G401 (cell line): Measurements from ENCODE around the gene MAST4. TPM values are rescaled to one million over a fixed set of nuclear protein-coding genes. Genes with fewer than 3 reads are reported as not detected.

Source experiments
- DNase-seq: peaks from one replicate; pipeline ENCODE4 v3.0.0-alpha.2; 2015; ENCODE audit warnings: low spot score
- in situ Hi-C: cut with HindIII; loops from 2 replicates; pipeline ENCODE4 v1.10.0; 2016; ENCODE audit warnings: low sequenced_read_pairs, mixed read lengths
- total RNA-seq: library from RNA; depleted of rRNA; stranded (reverse); fragments of >200 nt; shearing (Covaris generic); gene quantifications from 2 replicates; pipeline ENCODE4 v1.2.3, GENCODE V29; 2014

The MAST4 gene
- total RNA-seq, 1 experiment from 2014 or later: not detected

GRCh38 chr5:66876266-66876807, 280.1 kb downstream of the MAST4 start:
- in situ Hi-C loops: no loop called here
- DNase-seq: no peak

DNA sequence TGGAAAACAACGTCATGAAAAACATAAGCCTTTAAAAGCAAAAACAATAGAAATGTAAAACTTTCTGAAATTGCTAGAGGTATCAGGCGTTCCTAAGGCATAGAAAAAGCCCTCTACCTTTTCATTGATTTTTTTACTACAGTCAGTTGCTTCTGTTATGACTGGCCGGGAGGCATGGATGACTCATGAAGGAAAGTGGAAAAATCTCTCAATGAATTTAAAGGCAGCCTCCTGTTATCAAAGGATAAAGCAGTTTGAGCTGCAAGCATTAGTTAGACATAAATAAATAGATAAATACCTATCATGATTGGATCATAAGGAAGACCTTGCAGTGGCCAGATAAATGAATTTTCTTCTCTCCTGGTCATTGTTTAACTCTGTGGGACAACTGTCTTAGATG, 281.6 kb downstream of the MAST4 start:
- in situ Hi-C loops: no loop called here
- DNase-seq: no peak

DNA sequence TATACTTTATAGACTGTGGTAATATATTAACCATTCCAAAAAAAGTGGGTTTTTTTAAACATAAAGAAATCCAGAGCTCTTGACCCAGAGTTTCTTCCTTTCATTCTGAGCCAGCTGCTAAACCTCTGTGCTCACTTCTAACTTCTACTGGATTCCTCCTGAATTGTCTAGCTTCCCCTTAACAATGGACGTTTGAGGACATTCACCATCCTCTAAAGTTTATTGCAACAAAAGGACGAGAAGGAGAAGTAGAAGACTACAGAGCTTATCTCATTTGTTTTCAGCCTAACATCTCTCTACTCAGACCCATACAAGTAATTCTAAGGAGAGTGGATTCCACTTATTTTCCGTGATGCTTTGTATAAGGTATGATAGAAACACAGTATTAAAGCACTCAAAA, 284.2 kb downstream of the MAST4 start:
- in situ Hi-C loops: no loop called here
- DNase-seq: no peak

- no peak for DNase-seq
- in situ Hi-C loops: no loop called here
Observed at GRCh38 chr5:66881480-66882161, 285.4 kb downstream of the MAST4 start.

- no peak for DNase-seq
- in situ Hi-C loops: no loop called here
Observed at GRCh38 chr5:66882606-66883227, 286.5 kb downstream of the MAST4 start.

DNA sequence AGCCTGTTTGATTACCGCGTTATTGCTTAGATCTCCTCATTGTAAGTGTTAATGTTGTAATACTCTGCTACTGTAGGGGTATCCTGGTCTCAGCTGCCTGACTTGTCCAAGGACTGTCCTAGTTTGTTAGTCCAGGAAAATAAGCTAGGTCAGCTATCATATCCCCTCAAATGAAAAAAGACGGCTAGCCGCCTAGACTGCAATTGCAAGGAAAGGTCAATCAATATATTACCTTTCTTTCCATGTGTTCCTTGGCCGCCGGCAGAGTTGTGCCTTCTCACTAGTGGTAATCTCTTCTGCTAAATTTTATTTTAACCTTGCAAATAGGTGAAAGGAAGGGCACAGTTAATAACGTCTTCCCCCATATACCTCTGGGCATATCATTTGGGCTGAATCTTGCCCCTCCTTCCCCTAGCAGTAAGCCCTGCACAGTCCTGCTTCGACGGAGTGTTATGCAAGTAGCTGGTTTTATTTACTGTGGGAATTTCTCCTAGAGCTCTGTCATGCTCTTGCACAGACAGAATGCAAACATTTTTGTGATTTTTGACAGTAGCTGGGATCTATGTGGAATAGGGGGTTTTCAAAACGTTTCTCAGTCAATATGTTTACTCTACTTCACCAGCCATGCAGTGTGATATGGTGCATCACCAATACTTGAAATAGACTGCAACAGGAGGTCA, 288.5 kb downstream of the MAST4 start:
- in situ Hi-C loops: no loop called here
- no peak for DNase-seq

DNA sequence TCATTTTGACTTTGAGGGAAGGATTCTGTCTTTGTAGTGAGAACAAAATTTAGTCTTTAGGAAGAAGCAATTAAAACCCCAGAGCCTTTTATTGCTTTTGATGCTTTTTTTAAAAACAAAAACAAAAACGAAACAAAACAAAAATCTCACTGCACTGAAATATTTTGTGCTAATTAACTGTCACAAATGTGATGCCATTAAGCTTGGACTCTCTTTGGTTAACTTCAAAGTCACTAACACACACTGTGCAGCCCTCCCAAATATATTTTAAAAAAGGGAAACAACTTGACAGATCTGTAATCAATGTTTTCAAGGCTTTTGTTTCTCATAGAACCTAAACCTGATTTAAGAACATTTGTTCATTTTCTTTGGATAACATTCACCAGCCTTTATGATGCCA, 290.7 kb downstream of the MAST4 start:
- no peak for DNase-seq

GRCh38 chr5:66888613-66889012, 292.4 kb downstream of the MAST4 start:
- in situ Hi-C loops: no loop called here
- no peak for DNase-seq

More for the DNA sequence above, 290.7 kb downstream of the MAST4 start:
- in situ Hi-C loops: no loop called here

- in situ Hi-C loops: no loop called here
- no peak for DNase-seq
Observed at GRCh38 chr5:66889056-66889455, 292.9 kb downstream of the MAST4 start.

- in situ Hi-C loops: no loop called here
Observed at GRCh38 chr5:66889524-66889923, 293.3 kb downstream of the MAST4 start.

DNA sequence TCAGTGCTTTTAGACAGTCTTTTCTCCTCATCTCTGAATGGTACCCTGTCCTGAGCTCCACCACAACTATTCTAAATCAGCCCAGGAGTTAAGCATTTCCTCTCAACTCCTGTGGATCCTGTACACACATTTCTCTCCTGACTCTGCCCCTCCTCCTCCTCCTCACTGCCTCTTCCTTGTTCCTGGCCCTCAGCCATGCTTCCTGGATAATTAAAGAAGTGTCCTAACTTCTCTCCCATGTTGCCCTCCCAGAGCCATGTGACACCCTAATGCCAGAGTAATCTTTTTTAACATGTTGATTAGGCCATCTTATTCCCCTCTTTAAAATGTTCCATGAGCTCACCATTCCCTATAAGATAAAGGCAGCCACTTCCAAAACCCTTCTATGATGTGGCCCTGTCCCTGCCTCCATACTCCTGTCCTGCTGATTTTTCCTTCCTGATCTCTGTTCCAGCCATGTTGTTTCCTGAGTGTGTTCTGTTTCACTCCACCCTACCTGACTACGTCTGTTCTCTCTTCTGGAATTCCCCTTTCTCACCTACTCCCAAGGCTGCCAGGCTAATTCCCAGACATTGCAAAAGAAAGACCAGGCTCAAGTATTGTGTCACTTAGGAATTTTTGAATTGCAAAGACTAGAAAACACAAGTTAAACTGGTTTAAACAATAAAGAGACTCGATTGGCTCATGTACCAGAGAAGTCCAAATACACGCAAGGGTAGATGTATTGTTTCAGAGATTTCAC, 295.2 kb downstream of the MAST4 start:
- DNase-seq: no peak
- in situ Hi-C loops: no loop called here

More at GRCh38 chr5:66889524-66889923, 293.3 kb downstream of the MAST4 start:
- DNase-seq: no peak

DNA sequence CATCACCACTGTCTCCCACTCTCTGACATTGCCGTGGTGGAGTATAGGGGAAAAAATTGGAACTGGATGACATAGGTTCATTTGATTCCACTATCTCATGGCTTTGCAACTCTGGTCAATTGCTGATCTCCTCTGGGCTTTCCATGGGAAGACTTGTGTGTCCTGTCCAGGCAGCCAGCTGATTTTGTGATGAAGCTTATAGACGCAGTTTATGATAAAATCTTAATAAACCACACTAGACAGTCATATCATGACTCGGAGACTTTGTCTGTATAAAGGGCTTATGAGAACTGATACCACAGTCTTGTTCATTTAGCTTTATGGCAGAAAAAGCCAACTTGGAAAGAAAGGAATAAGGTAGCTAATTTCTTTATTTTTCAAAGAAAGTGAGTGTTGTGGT, 296.5 kb downstream of the MAST4 start:
- in situ Hi-C loops: no loop called here
- no peak for DNase-seq

DNA sequence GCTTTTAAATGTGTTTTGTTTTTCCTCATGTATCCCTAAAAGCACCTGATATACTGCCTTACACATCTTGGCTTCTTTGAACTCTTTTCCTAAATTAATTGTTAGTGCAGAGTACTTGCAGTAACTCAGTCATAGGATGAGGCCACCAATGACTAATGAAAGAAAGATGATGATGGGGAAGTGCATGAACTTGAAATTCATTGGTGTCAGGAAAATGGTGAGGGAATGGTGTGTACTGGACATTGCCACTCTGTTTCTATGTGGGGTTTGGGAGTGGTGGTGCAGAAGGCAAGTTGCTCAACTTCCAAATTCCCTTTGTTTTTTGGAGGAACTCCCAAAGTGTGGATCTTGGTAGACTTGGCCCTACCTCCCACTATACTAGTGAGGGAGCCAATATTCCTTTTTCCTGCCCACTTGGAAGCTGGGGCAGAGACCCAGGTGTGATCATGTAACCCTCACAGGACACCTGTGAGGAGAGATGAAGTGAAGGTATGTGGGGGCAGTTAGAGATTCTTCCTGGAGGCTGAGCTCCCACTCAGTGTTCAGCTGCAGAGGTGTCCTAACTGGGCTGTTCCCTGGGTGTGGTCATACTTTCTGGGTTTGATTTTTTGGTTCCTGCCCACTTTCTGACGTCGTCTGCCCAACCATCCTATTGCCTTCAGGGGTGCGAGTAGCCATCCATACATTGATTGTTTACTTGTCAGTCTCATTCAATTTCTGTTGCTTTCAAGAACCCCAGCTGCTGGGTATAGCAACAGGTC, 298.5 kb downstream of the MAST4 start:
- DNase-seq: no peak
- in situ Hi-C loops: no loop called here

DNA sequence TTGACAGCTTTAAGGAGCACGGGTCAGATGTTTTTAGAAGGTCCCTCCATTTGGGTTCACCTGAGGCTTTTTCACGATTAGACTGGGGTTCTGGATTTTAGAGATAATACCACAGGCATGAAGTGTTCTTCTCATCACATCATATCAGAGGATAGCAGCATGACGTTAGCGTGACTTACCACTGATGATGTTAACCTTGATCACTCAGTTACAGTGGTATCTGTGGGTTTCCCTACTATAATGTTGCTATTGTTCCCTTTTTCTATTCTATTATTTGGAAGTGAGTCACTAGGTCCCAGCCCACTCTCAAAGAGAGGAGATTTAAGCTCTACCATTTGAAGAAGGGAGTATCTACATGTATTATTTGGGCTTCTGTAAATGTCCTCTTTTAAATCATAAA, 300.0 kb downstream of the MAST4 start:
- in situ Hi-C loops: no loop called here
- DNase-seq: no peak

DNA sequence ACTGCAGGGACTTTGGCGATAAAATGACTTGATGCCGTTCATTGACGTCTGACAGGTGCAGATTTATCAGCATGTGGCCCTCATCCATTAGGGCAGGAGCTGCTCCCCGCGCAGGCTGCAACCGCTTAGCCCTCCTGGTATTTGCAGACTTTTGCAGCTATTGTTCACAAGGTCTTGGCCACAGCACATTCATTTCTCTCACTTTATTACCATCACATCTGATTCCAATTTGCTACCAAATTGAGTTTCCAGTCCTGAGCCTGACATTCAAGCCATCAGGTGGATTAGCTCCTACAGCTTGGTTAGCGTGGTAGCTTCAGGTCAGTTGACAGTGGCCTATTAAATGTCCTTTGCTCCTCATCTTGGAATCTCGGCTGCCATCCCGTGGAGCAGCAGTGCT, 301.2 kb downstream of the MAST4 start:
- in situ Hi-C loops: no loop called here
- no peak for DNase-seq

DNA sequence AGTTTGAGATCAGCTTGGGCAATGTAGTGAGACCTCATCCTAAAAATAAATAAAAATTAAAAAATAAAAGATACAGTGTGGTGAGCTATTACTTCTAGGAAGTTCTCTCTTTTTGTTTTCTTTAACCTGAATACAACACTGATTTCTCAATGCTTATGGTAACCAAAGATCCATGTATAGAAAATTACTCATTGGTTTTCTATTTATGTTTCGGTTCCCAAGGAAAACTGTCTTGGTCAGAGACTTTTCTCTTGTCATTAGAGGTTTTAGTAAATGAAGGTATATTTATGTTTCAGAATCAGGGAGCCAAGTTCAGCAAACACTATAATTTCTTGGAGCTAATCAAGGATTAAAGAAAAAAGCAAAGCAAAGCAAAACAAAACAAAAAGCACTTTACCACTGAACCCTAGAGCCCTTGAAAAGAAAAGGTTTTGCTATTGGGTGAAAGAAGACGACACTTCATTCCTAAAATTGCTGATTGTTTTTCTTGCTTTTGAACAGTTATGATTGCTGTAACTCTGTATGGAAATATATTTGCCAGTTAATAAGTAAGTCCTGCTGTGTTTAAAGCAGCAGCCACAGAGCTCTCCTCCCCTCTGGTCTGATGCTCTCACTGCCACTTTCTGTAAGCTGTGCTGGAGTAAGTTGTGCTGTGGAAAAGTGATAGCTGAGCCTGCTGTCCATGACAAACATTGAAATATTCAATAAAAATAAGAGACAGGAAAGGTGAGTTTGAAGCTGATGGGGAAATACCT, 302.2 kb downstream of the MAST4 start:
- no peak for DNase-seq
- in situ Hi-C loops: no loop called here

DNA sequence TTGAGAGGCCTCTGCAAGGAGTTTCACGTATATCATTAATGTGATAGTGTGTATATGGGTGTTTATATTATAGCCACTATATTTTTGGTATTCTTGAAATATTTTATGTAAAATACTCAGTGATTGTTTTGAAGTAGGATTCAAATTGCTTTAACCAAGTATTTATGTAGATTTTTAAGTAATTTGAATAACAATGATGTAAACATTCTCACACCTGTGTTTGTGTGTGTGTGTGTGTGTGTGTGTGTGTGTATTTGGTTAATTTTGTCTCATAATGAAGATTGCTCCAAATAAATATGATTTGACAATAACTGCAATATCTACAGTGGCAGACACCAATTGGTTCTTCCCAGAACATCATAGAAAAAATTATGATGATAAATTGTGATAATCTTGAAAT, 307.0 kb downstream of the MAST4 start:
- in situ Hi-C loops: no loop called here
- no peak for DNase-seq

- no peak for DNase-seq
Observed at GRCh38 chr5:66903709-66904108, 307.5 kb downstream of the MAST4 start.

More at GRCh38 chr5:66903709-66904108, 307.5 kb downstream of the MAST4 start:
- in situ Hi-C loops: no loop called here
